GM21447 (cell line): ENCODE measurements around the gene NR1D2.
A peak's percentile ranks its signal among the peaks of the same experiment; 100 is the strongest.
"Not testable (repeated sequence)": the region's sequence is repeated elsewhere in the genome, so short reads cannot be mapped to it uniquely, and the experiment has no call there.

ENCODE experiments used
- ATAC-seq: cut with Tn5 transposase; IDR thresholded peaks from one replicate; pipeline ENCODE4 v1.9.1; 2021; ENCODE audit not compliant: unreplicated experiment

NR1D2 gene

DNA sequence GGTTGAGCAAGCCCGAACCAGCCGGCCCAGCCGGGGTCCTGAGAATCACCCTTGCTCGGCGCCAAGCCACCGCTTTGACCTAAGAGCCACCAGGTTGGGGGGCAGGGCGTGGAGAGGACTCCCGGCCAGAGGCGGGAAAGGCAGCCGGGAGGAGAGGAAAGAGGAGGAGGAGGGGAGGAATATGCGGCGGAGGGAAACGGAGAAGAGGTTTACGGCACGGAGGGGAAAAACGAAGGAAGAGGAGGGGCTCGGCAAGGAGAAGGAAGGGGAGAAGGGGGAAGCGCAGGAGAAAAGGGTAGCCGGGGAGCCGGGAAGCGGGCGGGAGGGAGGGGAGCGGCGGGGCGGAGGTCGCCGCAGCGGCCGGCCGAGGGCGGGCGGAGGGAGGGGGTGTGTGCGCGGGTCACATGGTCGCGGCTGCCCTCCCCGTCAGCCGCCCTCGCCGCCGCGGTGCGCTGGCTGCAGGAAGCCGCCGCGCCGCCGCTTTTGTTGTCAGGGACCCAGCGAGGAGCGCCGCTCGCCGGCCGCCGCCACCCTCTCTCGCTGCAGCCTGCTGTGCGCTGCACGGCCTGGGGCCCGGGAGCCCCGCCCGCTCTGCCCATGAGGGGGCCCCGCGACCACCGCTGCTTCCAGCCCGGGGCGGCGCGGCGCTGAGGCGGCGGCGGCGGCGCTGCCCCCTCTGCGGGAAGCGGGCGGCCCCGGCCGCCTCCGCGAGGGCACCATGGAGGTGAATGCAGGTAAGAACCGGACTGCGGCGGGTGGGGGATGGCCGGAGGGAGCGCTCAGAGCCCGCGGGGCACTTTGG, at the start of gene NR1D2:
Gene NR1D2, plus strand, starts transcription at position 426 of the 802 bp plus-strand sequence. Its CDS starts 293 bp downstream, at position 719.
- peak; percentile 49 for ATAC-seq

DNA sequence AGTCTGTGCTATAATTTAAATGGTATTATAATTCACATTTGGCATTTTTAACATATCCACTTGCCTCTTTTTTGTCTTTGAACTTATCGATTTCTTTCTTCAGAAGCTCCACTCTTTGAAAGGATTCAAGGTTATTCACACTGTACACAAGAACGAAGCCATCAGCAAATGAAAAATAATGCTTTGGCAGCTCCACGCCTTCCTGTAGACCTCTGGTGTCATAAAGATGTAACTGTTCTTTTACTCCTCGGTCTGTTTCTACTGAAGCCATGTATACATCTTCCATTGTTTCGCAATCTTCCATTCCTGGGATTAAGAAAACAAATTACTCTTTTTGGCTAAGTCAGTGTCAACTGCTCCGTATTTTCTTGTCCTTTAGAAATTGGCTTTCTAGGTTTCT, 44.3 kb upstream of the NR1D2 start:
- ATAC-seq = no peak

DNA sequence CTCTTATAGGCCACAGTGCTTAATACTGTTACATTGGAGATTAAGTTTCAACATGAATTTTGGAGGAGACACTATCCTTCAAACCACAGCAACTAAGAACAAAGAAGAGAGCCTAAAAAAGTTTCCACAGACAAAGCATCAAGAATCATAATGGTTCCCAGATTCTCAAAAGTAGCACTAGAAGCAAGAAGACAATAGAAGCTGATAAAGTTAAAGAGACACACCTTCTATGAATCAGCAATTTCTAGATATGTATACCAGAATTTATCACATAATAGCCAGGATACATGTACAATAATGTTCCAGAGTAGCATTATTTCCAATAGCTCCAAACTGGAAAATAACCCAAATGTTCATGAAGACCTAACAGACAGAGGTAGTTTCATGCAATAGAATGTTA, 40.5 kb upstream of the NR1D2 start:
- no peak for ATAC-seq

DNA sequence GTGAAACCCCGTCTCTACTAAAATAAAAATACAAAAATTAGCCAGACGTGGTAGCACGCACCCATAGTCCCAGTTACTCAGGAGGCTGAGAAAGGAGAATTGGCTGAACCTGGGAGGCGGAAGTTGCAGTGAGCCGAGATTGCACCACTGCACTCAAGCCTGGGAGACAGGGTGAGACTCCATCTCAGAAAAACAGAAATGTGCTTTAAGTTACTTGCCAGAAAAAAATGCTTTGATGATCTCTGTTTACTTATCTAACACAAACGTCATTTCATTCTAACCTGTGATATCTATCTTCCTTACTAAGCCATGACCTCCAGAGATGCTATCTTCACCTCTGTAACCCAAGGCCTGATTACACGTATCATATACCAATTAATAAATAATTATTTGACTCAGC, 35.7 kb upstream of the NR1D2 start:
- no peak for ATAC-seq

DNA sequence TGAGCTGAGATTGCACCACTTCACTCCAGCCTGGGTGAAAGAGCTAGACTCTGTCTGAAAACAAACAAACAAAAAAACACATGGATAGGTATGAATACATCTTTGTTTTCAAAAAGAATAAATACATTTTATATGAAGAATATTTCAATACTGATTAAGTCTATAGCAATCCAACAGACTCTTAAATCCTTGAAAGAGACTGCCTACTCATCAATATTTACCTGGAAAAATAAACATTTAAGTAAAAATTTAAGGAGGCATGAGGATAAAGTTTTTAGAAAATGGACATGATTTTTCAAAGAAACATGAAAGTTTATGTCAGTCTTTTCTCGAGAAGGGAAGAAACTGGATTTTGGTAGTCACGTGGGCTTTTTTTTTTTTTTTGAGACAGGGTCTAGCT, 33.7 kb upstream of the NR1D2 start:
- no peak for ATAC-seq

DNA sequence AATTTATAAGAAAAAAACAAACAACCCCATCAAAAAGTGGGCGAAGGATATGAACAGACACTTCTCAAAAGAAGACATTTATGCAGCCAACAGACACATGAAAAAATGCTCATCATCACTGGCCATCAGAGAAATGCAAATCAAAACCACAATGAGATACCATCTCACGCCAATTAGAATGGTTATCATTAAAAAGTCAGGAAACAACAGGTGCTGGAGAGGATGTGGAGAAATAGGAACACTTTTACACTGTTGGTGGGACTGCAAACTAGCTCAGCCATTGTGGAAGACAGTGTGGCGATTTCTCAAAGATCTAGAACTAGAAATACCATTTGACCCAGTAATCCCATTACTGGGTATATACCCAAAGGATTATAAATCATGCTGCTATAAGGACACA, 32.8 kb upstream of the NR1D2 start:
- ATAC-seq = not testable (repeated sequence)

DNA sequence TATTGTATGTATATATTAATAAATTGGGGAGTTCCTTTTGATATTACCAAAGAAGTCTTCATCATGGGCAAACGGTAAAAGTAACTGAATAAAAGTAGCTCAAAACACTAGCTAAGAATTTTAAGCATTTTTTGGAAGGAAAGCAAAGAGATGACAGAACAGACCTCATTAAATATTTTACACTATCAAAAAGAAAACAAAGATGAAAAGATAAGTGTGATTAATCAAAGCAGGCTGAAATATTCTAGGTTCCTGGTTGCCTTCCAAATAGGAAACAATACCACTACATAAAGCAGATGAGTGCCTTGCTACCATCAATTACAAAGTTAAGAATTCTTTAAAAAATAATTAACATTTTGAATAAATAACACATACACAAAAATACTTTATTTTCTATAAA, 31.9 kb upstream of the NR1D2 start:
- no peak for ATAC-seq

DNA sequence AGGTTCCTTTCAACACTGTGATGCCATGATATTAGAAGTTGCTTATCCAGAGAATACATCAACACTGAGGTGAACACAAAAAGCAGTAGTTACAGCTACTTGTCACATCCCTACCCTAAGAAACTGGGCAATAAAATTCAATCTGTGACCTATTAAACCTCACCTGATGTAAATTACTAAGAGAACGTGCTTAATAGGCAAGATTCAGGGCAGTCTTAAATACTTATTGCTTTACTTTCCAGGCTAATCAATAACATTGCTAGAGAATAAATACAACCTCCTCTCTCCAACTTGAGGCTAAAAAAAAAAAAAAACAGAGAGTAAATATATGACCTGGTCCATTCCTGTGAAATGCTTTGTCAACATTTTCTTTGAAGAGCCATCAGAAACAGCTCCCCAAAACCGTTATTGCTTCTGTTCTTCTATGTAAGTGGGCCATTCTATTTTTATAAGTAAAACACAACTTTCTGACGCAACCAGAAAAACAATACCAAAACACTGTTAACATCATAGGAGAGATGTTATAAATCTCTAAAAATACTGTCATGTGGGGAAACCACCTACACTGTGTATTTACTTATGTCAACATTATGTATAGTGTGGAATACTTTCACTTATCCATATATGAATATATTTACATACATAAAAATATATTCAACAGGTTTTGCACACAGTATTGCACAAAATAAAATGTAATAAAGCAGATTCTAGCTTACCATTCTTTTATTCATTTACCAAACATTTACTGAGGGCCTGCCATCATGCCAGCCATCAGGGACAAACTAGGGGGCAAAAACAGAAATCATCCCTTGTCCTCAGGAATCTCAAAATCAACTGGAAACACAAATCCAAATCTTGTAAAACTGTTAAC, 31.0 kb upstream of the NR1D2 start:
- ATAC-seq = no peak

DNA sequence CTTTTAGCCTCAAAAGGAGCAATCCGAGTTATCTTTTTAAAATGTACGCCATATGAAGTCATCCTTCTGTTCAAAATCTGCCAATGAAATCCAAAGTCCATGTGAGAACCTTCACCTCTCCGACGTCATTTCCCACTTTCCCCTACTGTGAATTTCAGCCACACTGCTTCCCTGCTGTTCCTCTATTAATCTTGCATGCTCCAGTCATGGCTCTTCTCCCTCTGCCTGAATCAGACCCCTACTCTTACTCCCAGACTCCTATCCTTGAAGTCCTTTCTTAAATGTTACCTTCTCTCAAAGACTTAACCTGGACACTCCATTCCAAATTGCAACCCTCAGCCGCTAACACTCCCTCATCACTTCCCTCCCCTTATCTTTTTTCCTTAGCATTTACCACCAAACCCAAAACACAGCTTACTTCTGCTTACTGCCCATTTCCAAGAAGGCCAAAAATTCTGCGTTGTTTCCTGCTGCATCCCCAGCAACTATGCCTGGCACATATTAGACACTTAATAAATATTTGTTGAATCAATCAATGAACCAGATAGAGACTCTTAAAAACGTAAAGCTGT, 29.5 kb upstream of the NR1D2 start:
- ATAC-seq = no peak

DNA sequence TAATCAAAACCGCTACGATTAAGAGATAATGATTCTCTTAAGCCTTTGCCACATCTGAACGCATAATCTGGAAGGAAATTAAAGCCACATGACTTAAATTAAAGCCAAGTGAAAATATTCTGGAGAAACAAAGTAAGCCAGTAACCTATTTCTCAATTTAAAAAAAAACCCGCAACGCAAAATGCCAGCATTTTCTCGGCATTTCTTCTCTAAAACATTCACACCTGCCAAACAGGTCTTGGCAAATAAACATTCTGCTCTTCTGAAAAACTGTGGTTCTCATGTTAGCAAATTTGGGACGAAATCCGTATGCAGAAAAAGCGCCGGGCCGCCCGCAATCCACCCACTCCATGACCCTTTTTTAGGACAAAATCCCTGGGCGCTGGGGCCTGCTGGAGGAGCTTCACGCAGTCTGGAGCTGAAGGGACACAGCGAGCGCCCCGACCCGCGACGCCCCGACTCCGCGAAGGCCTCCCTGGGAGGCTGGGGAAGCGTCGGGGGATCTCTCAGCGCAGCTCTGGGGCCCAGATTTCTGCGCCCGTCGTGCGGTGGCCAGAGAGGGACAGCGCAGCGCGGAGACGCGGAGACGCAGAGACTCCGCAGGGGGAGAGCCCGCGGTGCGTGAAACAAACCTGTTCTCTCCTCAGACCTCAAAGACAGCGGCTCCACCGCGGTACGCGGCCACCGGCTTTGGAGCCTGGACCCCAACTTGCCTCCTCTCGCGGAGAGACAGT, 28.8 kb upstream of the NR1D2 start:
- peak; percentile 37 for ATAC-seq

DNA sequence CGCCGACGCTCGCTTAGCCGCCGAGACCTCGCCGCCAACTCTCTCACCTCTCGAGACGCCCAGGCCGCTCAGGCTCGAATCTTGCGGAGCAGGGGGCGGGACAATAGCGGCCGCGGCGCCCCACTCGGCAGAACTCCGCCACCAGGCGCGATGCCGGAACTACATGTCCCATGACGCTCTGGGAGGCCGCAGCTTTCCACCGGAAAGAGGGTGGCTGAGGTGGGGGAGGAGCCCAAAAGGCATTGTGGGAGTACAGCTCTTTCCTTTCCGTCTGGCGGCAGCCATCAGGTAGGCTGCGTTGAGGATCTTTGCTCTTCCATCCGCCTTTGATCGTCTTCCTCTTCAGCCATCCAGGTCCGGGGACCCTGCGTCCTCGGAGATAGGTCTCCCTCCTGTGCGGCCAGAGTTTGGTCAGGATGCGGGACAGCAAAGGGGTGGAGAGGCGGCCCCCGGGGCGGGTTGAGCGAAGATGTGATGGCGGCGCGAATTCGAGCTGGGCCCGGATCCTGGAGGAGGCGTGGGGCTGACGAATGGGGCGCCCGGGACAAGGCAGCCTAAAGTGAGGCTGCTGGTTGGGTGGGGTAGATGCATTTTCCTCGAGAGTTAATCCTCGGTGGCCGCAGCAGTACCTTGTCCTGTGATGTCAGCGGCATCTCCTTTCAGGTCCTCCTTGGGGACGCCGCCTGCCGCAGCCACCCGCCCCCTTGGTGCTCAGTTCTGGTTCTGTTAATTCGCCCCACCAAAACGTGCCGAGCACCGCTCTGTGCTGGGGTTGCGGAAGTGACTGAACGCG, 28.0 kb upstream of the NR1D2 start, which contains the start of the genes NKIRAS1 and RPL15:
Gene NKIRAS1, minus strand, starts transcription at position 105 of the 793 bp plus-strand sequence. CDS start 6,086 bp downstream, outside the sequence.
Gene RPL15, plus strand, starts transcription at position 247 of the 793 bp plus-strand sequence. CDS start 728 bp downstream, outside the sequence.
- peak; percentile 90 for ATAC-seq

DNA sequence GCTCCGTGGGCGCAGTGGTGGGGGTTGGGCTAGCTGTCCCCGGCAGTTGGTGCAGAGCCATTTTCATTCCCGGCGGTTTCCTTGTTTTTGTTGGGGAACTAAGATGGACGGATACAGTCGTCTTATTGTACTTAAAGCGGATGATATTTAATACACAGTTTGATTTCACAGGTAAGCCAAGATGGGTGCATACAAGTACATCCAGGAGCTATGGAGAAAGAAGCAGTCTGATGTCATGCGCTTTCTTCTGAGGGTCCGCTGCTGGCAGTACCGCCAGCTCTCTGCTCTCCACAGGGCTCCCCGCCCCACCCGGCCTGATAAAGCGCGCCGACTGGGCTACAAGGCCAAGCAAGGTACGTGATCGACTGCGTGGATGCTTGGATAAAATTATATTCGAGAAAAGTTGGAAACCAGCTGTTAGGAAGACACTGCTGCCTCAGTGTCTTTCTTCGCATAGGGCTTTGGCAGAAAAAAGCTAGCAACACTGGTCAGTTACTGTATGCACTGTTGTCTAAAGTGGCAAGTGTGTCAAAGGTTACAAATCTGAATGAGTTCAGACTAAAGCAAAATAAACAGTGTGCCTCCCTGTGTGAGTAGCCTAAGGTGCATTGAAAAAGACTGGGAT, 27.3 kb upstream of the NR1D2 start:
- not testable (repeated sequence) for ATAC-seq

DNA sequence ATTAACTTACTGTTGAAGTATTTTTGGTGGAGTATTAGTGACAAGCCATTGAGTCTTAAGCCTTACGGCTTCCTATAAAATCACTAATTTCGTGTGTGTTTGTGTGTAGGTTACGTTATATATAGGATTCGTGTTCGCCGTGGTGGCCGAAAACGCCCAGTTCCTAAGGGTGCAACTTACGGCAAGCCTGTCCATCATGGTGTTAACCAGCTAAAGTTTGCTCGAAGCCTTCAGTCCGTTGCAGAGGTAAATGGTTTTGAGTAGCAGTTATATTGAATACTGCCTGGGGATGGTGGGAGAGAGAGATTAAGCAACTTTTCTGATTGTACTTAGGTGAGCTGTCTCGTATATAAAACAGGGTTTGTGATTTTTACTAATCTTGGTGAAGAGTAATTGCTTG, 26.8 kb upstream of the NR1D2 start:
- ATAC-seq = not testable (repeated sequence)

DNA sequence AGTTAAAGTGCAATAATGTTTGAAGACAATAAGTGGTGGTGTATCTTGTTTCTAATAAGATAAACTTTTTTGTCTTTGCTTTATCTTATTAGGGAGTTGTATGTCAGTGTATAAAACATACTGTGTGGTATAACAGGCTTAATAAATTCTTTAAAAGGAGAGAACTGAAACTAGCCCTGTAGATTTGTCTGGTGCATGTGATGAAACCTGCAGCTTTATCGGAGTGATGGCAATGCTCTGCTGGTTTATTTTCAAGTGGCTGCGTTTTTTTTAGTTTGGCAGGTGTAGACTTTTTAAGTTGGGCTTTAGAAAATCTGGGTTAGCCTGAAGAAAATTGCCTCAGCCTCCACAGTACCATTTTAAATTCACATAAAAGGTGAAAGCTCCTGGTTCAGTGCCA, 25.5 kb upstream of the NR1D2 start:
- ATAC-seq = no peak

DNA sequence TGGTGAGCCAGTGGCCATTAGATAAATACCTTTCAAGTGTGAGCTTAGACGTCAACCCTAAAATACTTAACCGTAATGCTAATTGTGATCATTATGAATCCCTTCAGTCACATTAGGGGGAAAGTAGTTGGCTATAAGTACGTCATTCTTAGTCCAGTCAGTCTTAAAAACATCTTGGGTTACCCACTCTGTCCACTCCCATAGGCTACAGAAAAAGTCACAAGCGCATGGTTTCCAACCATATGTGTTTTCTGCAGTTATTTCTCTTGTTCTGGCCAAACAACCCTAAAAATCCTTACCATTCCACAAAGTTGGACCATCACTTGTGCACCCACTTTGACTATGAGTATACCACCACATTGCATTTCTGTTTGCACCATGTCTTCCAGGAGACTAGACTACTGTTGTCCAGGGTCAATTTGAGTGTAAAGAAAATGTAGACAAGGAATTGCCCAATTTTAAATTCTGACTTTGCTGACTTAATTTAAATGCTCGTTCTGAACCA, 24.9 kb upstream of the NR1D2 start:
- no peak for ATAC-seq

DNA sequence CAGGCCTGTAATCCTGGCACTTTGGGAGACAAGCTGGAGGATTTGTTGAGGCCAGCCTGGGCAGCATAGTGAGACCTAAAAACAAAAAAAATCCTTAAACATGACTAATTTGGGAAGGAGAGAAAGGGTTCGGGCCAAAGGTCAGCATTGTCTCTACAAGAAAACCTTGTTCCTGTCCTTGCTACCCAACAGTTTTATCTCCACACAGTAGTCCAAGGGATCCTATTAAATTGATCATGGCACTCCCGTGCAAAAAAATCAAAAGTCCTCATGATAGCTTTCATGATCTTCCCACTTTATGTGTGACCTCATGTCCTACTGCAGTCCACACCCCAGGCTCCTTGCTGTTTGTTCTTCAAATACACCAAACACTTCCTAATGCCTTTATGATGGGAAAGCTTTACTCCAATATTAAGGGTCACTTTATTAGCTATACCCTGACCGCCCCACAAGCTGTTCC, 24.0 kb upstream of the NR1D2 start:
- no peak for ATAC-seq

DNA sequence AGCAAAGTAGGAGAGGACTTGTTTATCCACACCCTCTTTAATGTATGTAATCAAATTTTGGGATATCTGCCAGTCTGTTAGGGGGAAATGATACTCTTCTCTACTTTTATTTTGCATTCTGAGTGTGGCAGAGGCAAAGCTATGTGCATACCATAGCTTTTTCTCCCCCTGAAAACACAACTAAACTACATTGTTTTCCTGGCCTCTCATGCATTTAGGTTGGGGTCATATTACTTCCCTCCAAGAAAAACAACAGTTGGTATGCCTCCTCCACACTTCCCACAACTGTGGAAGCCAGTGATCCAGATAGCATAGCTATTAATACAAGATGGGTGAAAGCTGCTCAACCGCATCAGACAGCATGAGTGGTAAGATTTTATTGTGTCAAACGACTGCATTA, 21.3 kb upstream of the NR1D2 start:
- no peak for ATAC-seq

DNA sequence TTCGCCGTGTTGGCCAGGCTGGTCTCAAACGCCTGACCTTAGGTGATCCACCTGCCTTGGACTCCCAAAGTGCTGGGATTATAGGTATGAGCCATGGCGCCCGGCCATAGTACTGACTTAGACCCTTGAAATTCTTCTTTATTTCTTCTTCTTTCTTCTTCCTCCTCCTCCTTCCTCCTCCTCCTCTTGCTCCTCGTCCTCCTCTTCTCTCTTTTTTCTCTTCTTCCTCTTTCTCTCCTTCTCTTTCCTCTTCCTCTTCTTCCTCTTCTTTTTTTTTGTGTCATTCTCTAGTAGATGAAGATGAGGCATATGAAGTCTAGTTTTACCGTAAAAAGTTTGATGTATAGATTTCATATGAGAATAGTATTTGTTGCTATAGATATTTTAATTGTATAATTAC, 18.8 kb upstream of the NR1D2 start:
- ATAC-seq = no peak

DNA sequence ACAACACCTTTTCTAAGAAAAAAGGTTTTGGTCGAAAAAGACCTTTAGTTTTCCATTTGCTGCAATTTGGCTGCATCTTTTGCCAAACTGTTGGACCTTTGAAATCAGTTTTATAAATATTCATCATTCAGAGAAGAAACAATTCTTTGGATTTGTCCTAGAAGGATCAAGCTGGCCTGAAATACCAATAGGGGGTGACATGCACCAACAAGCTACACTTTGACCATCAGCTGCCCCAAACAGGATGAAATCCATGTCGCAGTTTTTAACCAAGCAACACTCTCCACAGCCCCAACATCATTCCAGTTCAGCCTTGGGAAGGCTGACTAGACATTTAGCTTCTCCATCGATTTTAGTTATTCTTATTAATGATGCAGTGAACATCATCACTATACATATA, 18.4 kb upstream of the NR1D2 start:
- no peak for ATAC-seq
